HG03460 (cell line): ENCODE data around the gene SUDS3.

Experiments used
- ATAC-seq: cut with Tn5 transposase; IDR thresholded peaks from one replicate; pipeline ENCODE4 v1.9.1; 2021; ENCODE audit not compliant: unreplicated experiment

Gene SUDS3

DNA sequence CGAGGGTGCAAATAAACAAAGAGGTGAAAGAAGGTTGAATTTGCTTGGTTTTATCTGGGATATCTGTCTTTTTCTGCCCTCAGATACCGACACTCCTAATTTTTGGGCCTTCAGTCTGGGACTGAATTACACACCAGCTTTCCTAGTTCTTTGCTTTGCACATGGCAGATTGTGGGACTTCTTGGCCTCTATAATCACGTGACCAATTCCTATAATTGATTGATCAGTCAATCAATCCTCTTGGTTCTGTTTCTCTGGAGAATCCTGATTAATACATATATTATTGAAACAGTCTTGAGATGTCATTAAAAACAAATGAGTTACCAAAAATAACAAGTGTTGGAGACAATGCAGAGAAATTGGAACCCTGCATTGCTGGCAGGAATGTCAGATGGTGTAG is 62.7 kb downstream of the SUDS3 start:
- no peak for ATAC-seq

DNA sequence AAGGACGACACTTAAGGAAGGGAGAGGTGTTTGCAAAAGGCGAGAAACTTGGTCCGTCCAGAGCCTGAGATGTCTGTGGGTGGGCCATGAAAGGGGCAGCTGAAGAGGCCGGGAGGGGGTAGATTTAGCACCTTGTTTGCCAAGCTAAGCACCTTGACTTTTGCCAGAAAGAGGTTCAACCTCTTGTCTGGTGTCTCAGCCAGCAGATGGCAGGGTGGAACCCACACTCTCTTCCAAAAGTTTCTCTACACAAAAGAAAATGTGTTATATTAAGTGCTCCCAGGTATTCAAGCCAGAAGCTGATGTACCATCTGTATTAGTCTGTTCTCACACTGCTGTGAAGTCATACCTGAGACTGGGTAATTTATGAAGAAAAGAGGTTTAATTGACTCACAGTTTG is 69.9 kb downstream of the SUDS3 start:
- no peak for ATAC-seq

DNA sequence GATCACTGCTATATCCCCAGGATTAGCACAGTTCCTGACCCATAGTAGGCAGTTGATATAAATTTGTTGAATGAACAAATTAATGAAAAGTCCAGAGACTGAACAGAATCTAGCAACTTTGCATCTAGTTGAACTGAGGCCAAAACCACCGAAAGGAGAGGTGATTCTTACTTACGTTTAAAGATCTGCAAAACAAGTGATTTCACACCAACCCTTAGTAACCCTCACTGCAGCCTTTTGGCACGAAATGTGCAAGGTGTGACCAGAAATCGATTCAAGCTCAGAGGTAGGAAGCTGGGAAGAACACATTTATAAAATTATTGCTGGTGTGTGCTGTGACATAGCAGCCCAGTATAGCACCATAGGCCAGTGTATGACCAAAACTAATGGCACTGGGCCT is 70.8 kb downstream of the SUDS3 start:
- ATAC-seq, result no peak

DNA sequence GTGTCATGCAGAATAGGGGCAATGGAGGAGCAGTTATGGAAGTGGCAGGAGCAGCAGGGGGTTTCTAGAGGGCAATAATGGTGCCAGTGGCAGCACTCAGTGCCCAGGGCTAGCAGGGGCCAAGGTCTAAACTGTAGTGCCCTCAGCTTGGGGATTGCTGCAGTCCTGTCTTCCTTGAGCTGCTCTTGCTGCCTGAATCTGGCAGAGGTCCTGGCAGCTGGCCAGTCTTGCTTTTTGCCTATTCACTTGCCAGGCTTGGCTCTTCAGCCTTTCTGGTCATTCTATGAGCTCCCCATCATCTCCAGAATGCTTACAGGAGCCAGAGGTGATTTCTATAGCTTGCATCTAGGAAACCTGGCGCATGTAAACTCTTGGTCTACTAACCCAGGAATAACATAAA is 72.0 kb downstream of the SUDS3 start:
- ATAC-seq, result no peak

DNA sequence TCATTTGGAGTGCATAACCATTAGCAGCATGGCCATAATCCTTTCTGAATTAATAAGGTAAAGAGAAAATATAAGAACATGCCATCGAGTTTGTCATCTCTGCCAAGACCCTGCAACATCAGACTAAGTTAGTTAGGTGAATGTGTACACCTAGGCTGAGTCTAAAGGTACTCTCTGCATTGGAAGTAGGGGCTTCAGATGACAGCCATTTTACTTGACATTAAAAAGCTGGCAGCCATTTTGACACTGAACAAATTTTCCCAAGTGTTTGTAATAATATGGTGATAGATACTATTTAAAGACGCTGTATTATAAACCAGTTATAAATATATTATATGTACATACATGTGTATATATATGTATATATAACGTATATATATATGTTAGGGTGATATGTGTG is 79.0 kb downstream of the SUDS3 start:
- no peak for ATAC-seq

DNA sequence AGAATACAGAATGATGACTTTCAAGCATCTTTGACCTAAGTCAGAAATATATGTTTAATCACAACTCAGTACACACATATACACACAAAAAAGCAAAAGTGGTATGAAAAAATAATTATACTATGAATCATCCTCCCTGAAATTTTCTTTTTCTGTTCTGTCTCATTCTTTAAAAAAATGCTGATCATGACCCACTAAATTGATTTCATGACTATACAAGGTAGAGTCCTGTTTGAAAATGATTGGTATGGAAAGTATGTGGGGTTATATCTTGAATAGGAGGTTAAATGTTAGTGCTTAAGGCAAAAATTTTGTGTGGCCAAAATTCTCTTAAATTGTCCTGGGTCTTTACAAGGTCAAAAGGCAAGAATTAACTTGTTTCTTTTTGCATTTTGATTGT is 80.4 kb downstream of the SUDS3 start:
- ATAC-seq, result no peak

DNA sequence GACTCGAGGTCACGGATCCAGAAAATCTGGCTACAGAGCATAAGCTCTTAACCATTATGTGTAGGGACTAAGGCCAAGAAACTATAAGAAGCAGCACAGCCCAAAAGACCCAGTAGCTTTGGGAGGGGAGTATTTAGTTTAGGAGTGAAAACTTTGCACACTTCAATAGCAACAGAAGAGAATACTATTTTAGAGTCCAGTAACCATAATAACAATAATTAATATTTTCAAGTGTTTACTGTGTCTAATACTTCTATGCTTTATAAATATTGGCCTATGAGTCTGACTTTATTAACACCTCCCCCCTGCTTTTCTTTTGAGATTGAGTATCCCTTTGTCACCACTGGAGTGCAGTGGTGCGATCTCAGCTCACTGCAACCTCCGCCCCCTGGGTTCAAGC is 82.8 kb downstream of the SUDS3 start:
- ATAC-seq, result no peak

DNA sequence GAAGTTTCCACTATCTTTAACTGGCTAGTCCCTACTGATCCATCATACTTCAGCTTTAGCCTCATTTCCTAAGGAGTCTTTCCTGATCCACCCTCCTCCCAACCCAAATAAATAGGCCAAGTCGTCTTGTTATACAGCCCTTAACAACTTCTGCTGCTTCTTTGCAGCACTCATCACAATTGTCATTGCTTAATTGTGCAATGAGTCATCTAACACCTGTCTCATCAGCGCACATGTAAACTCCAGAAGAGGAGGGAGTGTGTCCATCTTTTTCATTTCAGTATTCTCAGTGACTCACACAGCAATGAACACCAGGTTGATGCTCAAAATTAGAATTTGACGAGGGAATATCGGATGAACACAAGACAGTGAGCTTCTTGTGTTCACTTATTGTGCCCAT is 87.3 kb downstream of the SUDS3 start:
- ATAC-seq, result no peak

DNA sequence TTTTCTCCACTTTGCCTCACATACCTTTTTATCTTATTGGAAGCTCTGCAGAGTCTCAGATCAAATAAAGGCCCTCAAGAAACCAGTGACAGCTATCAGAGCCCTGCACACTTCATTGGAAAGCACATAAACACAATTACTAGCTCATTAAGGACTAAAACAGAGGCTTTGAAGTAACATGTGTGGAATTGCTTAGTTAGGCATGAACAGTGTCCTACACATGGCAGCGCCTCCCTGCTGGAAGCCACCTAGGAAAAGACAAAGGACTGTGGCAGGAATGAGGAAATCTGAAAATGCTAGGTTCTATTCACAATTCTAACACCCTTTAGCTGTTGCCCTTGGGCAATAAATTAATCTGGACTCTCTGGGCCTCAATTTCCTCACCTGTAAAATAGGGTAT is 89.4 kb downstream of the SUDS3 start:
- no peak for ATAC-seq
